Measurements from ENCODE around the gene NUP43.

GRCh38 chr6:149694921-149695320 lies 51.4 kb downstream of the NUP43 start:
- TF ChIP-seq EZH2 (IDR thresholded peaks at IDR 0.05) (no peak), POLR2AphosphoS5 (IDR thresholded peaks at IDR 0.05; ENCODE audit: borderline replicate concordance, low read depth, low read length) (no peak)

All from SK-N-MC (cell line).